ENCODE data around the gene SERP1. TPM values are rescaled to one million over a fixed set of nuclear protein-coding genes. Genes with fewer than 3 reads are reported as not detected.
A peak's percentile ranks its signal among the peaks of the same experiment; 100 is the strongest.
"Not testable (repeated sequence)": the region's sequence is repeated elsewhere in the genome, so short reads cannot be mapped to it uniquely, and the experiment has no call there.

Gene SERP1
- total RNA-seq, 1 donor from 2014 or later, result 91.4 TPM

- no peak overlapping the region for H3K27ac Mint-ChIP-seq (ENCODE audit: unreplicated experiment)
- no peak for TF ChIP-seq CTCF (IDR thresholded peaks at IDR 0.05)
- H3K27me3 Mint-ChIP-seq (ENCODE audit: low read depth), result no peaks in the 10 kb centered on the region
- H3K4me1 Mint-ChIP-seq (ENCODE audit: low read depth), result no peaks in the 10 kb centered on the region
- H3K36me3 Mint-ChIP-seq (ENCODE audit: low read depth), result peaks cover 4% of the 10 kb centered on the region
- no peak overlapping the region for H3K4me3 Mint-ChIP-seq (ENCODE audit: unreplicated experiment)
- DNase-seq (ENCODE audit: low spot score), result no peak
- peaks cover 15% of the 10 kb centered on the region for H3K9me3 Mint-ChIP-seq (ENCODE audit: low read depth)
Observed at GRCh38 chr3:150503402-150504099, 42.7 kb downstream of the SERP1 start.

GRCh38 chr3:150500960-150501359 lies 45.3 kb downstream of the SERP1 start:
- not testable (repeated sequence) for H3K4me1 Mint-ChIP-seq (ENCODE audit: low read depth); H3K36me3 Mint-ChIP-seq (ENCODE audit: low read depth); H3K4me3 Mint-ChIP-seq (ENCODE audit: unreplicated experiment); H3K27ac Mint-ChIP-seq (ENCODE audit: unreplicated experiment); H3K9me3 Mint-ChIP-seq (ENCODE audit: low read depth); DNase-seq (ENCODE audit: low spot score); H3K27me3 Mint-ChIP-seq (ENCODE audit: low read depth)

GRCh38 chr3:150497956-150498355 lies 48.3 kb downstream of the SERP1 start:
- H3K4me3 Mint-ChIP-seq (ENCODE audit: unreplicated experiment), result no peak overlapping the region
- H3K27me3 Mint-ChIP-seq (ENCODE audit: low read depth), result no peaks in the 10 kb centered on the region
- H3K36me3 Mint-ChIP-seq (ENCODE audit: low read depth), result peaks cover 1% of the 10 kb centered on the region
- H3K4me1 Mint-ChIP-seq (ENCODE audit: low read depth), result peaks cover 8% of the 10 kb centered on the region
- no peak for TF ChIP-seq CTCF (IDR thresholded peaks at IDR 0.05)
- H3K9me3 Mint-ChIP-seq (ENCODE audit: low read depth), result peaks cover 6% of the 10 kb centered on the region
- no peak overlapping the region for H3K27ac Mint-ChIP-seq (ENCODE audit: unreplicated experiment)
- no peak for DNase-seq (ENCODE audit: low spot score)

GRCh38 chr3:150495563-150496168 lies 50.6 kb downstream of the SERP1 start:
- DNase-seq (ENCODE audit: low spot score), result no peak
- H3K4me1 Mint-ChIP-seq (ENCODE audit: low read depth), result peaks cover 8% of the 10 kb centered on the region
- H3K36me3 Mint-ChIP-seq (ENCODE audit: low read depth), result no peaks in the 10 kb centered on the region
- H3K9me3 Mint-ChIP-seq (ENCODE audit: low read depth), result no peaks in the 10 kb centered on the region
- peak; percentile 94 for TF ChIP-seq CTCF (IDR thresholded peaks at IDR 0.05)
- no peak overlapping the region for H3K4me3 Mint-ChIP-seq (ENCODE audit: unreplicated experiment)
- H3K27ac Mint-ChIP-seq (ENCODE audit: unreplicated experiment), result no peak overlapping the region
- H3K27me3 Mint-ChIP-seq (ENCODE audit: low read depth), result no peaks in the 10 kb centered on the region

GRCh38 chr3:150495149-150495548 lies 51.1 kb downstream of the SERP1 start:
- H3K4me3 Mint-ChIP-seq (ENCODE audit: unreplicated experiment), result no peak overlapping the region
- no peaks in the 10 kb centered on the region for H3K36me3 Mint-ChIP-seq (ENCODE audit: low read depth)
- H3K27ac Mint-ChIP-seq (ENCODE audit: unreplicated experiment), result no peak overlapping the region
- peaks cover 8% of the 10 kb centered on the region for H3K4me1 Mint-ChIP-seq (ENCODE audit: low read depth)
- H3K9me3 Mint-ChIP-seq (ENCODE audit: low read depth), result no peaks in the 10 kb centered on the region
- TF ChIP-seq CTCF (IDR thresholded peaks at IDR 0.05), result no peak
- no peaks in the 10 kb centered on the region for H3K27me3 Mint-ChIP-seq (ENCODE audit: low read depth)
- DNase-seq (ENCODE audit: low spot score), result no peak
